Stimulated activated CD4-positive, alpha-beta T cell treated with anti-CD3 and anti-CD28 coated beads, TNF-alpha, amount 100 ng/mL, for 1 hour (primary cell): ENCODE data around the gene CHM.

ENCODE experiments used
- DNase-seq, 3 donors: peaks; one replicate each; pipeline ENCODE4 v3.0.0-alpha.2; 2020; ENCODE audit warnings: low read depth in 3 of 3, low spot score in 1 of 3

The CHM gene

GRCh38 chrX:85907316-85907715, 140.0 kb downstream of the CHM start:
- no peak for DNase-seq

- DNase-seq = no peak
Measured at GRCh38 chrX:85906399-85906798, 141.0 kb downstream of the CHM start.

GRCh38 chrX:85905851-85906250, 141.5 kb downstream of the CHM start:
- DNase-seq = no peak

GRCh38 chrX:85903692-85904471, 143.5 kb downstream of the CHM start:
- no peak for DNase-seq

GRCh38 chrX:85897362-85898126, 149.8 kb downstream of the CHM start:
- DNase-seq = no peak

GRCh38 chrX:85882601-85883000, 164.8 kb downstream of the CHM start:
- no peak for DNase-seq

- no peak for DNase-seq
Measured at GRCh38 chrX:85870585-85870984, 176.8 kb downstream of the CHM start.

GRCh38 chrX:85865324-85865723, 182.0 kb downstream of the CHM start:
- DNase-seq = no peak

GRCh38 chrX:85859426-85859825, 187.9 kb downstream of the CHM start:
- DNase-seq = no peak

- DNase-seq = no peak
Measured at GRCh38 chrX:85851418-85851817, 195.9 kb downstream of the CHM start.

- DNase-seq = no peak
Measured at GRCh38 chrX:85836868-85837267, 210.5 kb downstream of the CHM start.

GRCh38 chrX:85828771-85829170, 218.6 kb downstream of the CHM start:
- no peak for DNase-seq

GRCh38 chrX:85815203-85815751, 232.1 kb downstream of the CHM start:
- no peak for DNase-seq
